HCT116 (cell line): ENCODE measurements around the gene ARMC3. TPM values are rescaled to one million over a fixed set of nuclear protein-coding genes. Genes with fewer than 3 reads are reported as not detected.

Experiments
- ATAC-seq: fragments of 200-7000 bp; cut with Tn5 transposase; 2 replicates; pipeline ENCODE4 v1.9.1; 2020; ENCODE audit warnings: mild to moderate bottlenecking, moderate library complexity
- BruUV-seq: library from RNA; stranded (reverse); fragments of 400-500 nt; replicated peaks from 2 replicates; lab custom pipeline; 2021; lab: Mats Ljungman, UMichigan
- CTCF ChIA-PET: fragments of 300-600 bp; sonication (Branson Sonifier 250); formaldehyde crosslinking; loops from one replicate; lab custom pipeline; 2021; ENCODE audit warnings: antibody characterized with exemption; lab: Charles Lee
- POLR2A ChIA-PET: fragments of 300-600, 350-600 bp; sonication (Branson Sonifier 250); formaldehyde crosslinking; loops from one replicate; lab custom pipeline; 2021; ENCODE audit warnings: antibody characterized with exemption; lab: Charles Lee
- RAD21 ChIA-PET, 2 experiments: fragments of 300-600 bp; sonication (Branson Sonifier 250); formaldehyde crosslinking; loops; one replicate each; lab custom pipeline; 2023; ENCODE audit warnings: low total read pairs in 2 of 2; ENCODE audit not compliant: uncharacterized antibody in 2 of 2, unreplicated experiment in 2 of 2, low non-redundant PET in 1 of 2; lab: Charles Lee
- DNase-seq: peaks from one replicate; pipeline ENCODE4 v3.0.0-alpha.2; 2010; ENCODE audit warnings: low read depth, low spot score
- H2AFZ ChIP-seq: fragments of 200-600 bp; shearing (Covaris generic), sonication (generic); 2 replicates; pipeline ENCODE4 v1.6.1; 2017; ENCODE audit warnings: low read depth, mixed run types, mixed read lengths, antibody characterized with exemption, low read length; ENCODE audit not compliant: poor library complexity, severe bottlenecking
- H3K27ac ChIP-seq: 2 replicates; pipeline ENCODE4 v1.5.1; 2012; ENCODE audit warnings: low read depth, low read length
- H3K27me3 ChIP-seq: fragments of 200-600 bp; sonication (generic); 2 replicates; pipeline ENCODE4 v1.6.1; 2016; ENCODE audit warnings: mixed run types, low read length, mixed read lengths; ENCODE audit not compliant: insufficient read depth
- H3K36me3 ChIP-seq, 2 experiments: fragments of 200-500 bp in 1 of 2; fragments of 200-600 bp in 1 of 2; sonication (Bioruptor generic) in 1 of 2; sonication (generic) in 1 of 2; 2 replicates each; pipeline versions ENCODE4 v1.5.1 to v1.6.1; 2014 to 2016; ENCODE audit warnings: low read length in 2 of 2, inconsistent platforms in 1 of 2, mixed read lengths in 1 of 2, mixed run types in 1 of 2; ENCODE audit not compliant: insufficient read depth in 2 of 2, control insufficient read depth in 1 of 2
- H3K4me1 ChIP-seq, 2 experiments: fragments of 200-600 bp in 1 of 2; sonication (generic) in 1 of 2; 2 replicates each; pipeline versions ENCODE4 v1.5.1 to v1.6.1; 2012 to 2017; ENCODE audit warnings: low read length in 2 of 2, inconsistent platforms in 1 of 2, mild to moderate bottlenecking in 1 of 2, mixed read lengths in 1 of 2, mixed run types in 1 of 2, moderate library complexity in 1 of 2; ENCODE audit not compliant: insufficient read depth in 2 of 2, control insufficient read depth in 1 of 2
- H3K4me2 ChIP-seq: fragments of 200-600 bp; sonication (generic); 2 replicates; pipeline ENCODE4 v1.6.1; 2017; ENCODE audit warnings: mixed run types, low read length, mixed read lengths
- H3K4me3 ChIP-seq, 2 experiments: fragments of 200-600 bp in 1 of 2; sonication (generic) in 1 of 2; replicated peaks in 1 of 2; 2 replicates each; pipeline ENCODE4 v1.5.1; 2011 to 2016; ENCODE audit warnings: low read length in 2 of 2, control low read depth in 1 of 2, low read depth in 1 of 2, mild to moderate bottlenecking in 1 of 2, mixed read lengths in 1 of 2, mixed run types in 1 of 2
- H3K79me2 ChIP-seq: fragments of 200-600 bp; sonication (generic); 2 replicates; pipeline ENCODE4 v1.6.1; 2017; ENCODE audit warnings: mild to moderate bottlenecking, mixed run types, low read length, moderate library complexity, mixed read lengths; ENCODE audit not compliant: insufficient read depth
- H3K9ac ChIP-seq: fragments of 200-600 bp; sonication (generic); 2 replicates; pipeline ENCODE4 v1.6.1; 2016; ENCODE audit warnings: low read length, mixed read lengths
- H3K9me2 ChIP-seq: fragments of 200-600 bp; sonication (generic), shearing (Covaris generic); 2 replicates; pipeline ENCODE4 v1.6.1; 2017; ENCODE audit warnings: mixed run types, mild to moderate bottlenecking, moderate library complexity; ENCODE audit not compliant: insufficient read depth
- H3K9me3 ChIP-seq, 2 experiments: fragments of 200-500 bp in 1 of 2; fragments of 200-600 bp in 1 of 2; sonication (Bioruptor generic) in 1 of 2; sonication (generic) in 1 of 2; 2 replicates each; pipeline ENCODE4 v1.6.1; 2014 to 2017; ENCODE audit warnings: low read length in 2 of 2, mixed read lengths in 2 of 2, inconsistent platforms in 1 of 2, low read depth in 1 of 2, mild to moderate bottlenecking in 1 of 2, mixed run types in 1 of 2, moderate library complexity in 1 of 2; ENCODE audit not compliant: control insufficient read depth in 1 of 2, insufficient read depth in 1 of 2
- H4K20me1 ChIP-seq: fragments of 200-600 bp; sonication (generic), shearing (Covaris generic); 2 replicates; pipeline ENCODE4 v1.6.1; 2017; ENCODE audit warnings: mixed run types, mild to moderate bottlenecking, moderate library complexity; ENCODE audit not compliant: insufficient read depth
- ATF3 ChIP-seq: IDR thresholded peaks from 2 replicates; pipeline ENCODE4 v1.6.1; 2012
- CBX3 ChIP-seq: IDR thresholded peaks from 2 replicates; pipeline ENCODE4 v1.6.1; 2012; ENCODE audit warnings: low read depth
- CEBPB ChIP-seq: IDR thresholded peaks from 2 replicates; pipeline ENCODE4 v1.6.1; 2012; ENCODE audit warnings: low read depth
- CTCF ChIP-seq, 3 experiments: fragments of 200-600 bp in 1 of 3; sonication (generic) in 1 of 3; IDR thresholded peaks in 2 of 3; conservative IDR thresholded peaks in 1 of 3; 2 replicates each; pipeline ENCODE4 v1.5.1; 2012 to 2017; ENCODE audit warnings: low read depth in 2 of 3, low read length in 2 of 3, antibody characterized with exemption in 1 of 3, borderline replicate concordance in 1 of 3, control low read depth in 1 of 3, mild to moderate bottlenecking in 1 of 3, mixed read lengths in 1 of 3, mixed run types in 1 of 3, moderate library complexity in 1 of 3; ENCODE audit not compliant: insufficient read depth in 1 of 3
- EZH2 ChIP-seq: fragments of 200-600 bp; sonication (generic); IDR thresholded peaks from 2 replicates; pipeline ENCODE4 v1.6.1; 2017; ENCODE audit warnings: antibody characterized with exemption, mixed run types
- FOSL1 ChIP-seq: IDR thresholded peaks from 2 replicates; pipeline ENCODE4 v1.6.1; 2012; ENCODE audit warnings: low read depth
- POLR2A ChIP-seq: IDR thresholded peaks from 2 replicates; pipeline ENCODE4 v1.7.0; 2011; ENCODE audit warnings: borderline replicate concordance; ENCODE audit not compliant: insufficient read depth, insufficient read length; ENCODE audit errors: extremely low read depth
- POLR2AphosphoS5 ChIP-seq: IDR thresholded peaks from 2 replicates; pipeline ENCODE4 v1.6.1; 2011; ENCODE audit warnings: mild to moderate bottlenecking, low read depth, low read length, moderate library complexity
- RAD21 ChIP-seq: IDR thresholded peaks from 2 replicates; pipeline ENCODE4 v1.6.1; 2012; ENCODE audit warnings: low read depth, mild to moderate bottlenecking
- SIN3A ChIP-seq: IDR thresholded peaks from 2 replicates; pipeline ENCODE4 v1.6.1; 2012; ENCODE audit warnings: low read depth
- SP1 ChIP-seq: IDR thresholded peaks from 2 replicates; pipeline ENCODE4 v1.6.1; 2012; ENCODE audit warnings: low read depth
- ZFX ChIP-seq: fragments of 450-650 bp; IDR thresholded peaks from 2 replicates; pipeline ENCODE4 v1.6.1; 2017
- intact Hi-C: fragments of 100-400 bp; cut with micrococcal nuclease; formaldehyde crosslinking; loops from 2 replicates; pipeline ENCODE4 v1.10.0; 2022
- total RNA-seq: library from RNA; stranded (reverse); gene quantifications from one replicate; pipeline ENCODE4 v1.2.1, GENCODE V29; 2021; ENCODE audit not compliant: unreplicated experiment

The ARMC3 gene
- total RNA-seq, 1 experiment from 2014 or later: 2.6 TPM

- Histone ChIP-seq H3K9ac (no peak overlapping the region), H3K9me3 (no peaks in the 10 kb centered on the region), H3K4me2 (no peak overlapping the region), H3K36me3 (no peaks in the 10 kb centered on the region), H3K4me3 (no peak overlapping the region), H2AFZ (no peak overlapping the region), H3K27ac (no peak overlapping the region), H3K9me2 (no peaks in the 10 kb centered on the region), H3K79me2 (no peaks in the 10 kb centered on the region), H3K27me3 (no peaks in the 10 kb centered on the region), H3K4me1 (no peaks in the 10 kb centered on the region), H4K20me1 (no peaks in the 10 kb centered on the region)
- intact Hi-C loops: no loop called here
- no TSS peak for BruUV-seq
- ChIA-PET RAD21 (no interaction called here), POLR2A (no interaction called here), CTCF (no interaction called here)
- ATAC-seq (no peak), DNase-seq (no peak)
- TF ChIP-seq SP1: no peak
- TF ChIP-seq ZFX: no peak
- TF ChIP-seq CBX3: no peak
- no peak for TF ChIP-seq RAD21
- no peak for TF ChIP-seq CEBPB
- TF ChIP-seq SIN3A: no peak
- TF ChIP-seq ATF3: no peak
- TF ChIP-seq FOSL1: no peak
- TF ChIP-seq POLR2AphosphoS5: no peak
- no peak for TF ChIP-seq CTCF (IDR thresholded peaks at IDR 0.05 in 2 of 3, conservative IDR thresholded peaks at IDR 0.05 in 1 of 3; ENCODE audit: borderline replicate concordance in 1 of 3, insufficient read depth in 1 of 3, low read depth in 2 of 3, low read length in 2 of 3)
- TF ChIP-seq EZH2: no peak
- TF ChIP-seq POLR2A: no peak
- TF ChIP-seq, all 23 proteins: peak for 0
Observed at GRCh38 chr10:22978918-22979317, 51.1 kb downstream of the ARMC3 start.
